HCT116 (cell line): ENCODE results near the gene SNPH.

Source experiments
- CEBPB ChIP-seq: IDR thresholded peaks from 2 replicates; pipeline ENCODE4 v1.6.1; 2012; ENCODE audit warnings: low read depth
- JUND ChIP-seq: IDR thresholded peaks from 2 replicates; pipeline ENCODE4 v1.6.1; 2012
- SP1 ChIP-seq: IDR thresholded peaks from 2 replicates; pipeline ENCODE4 v1.6.1; 2012; ENCODE audit warnings: low read depth
- TF ChIP-seq, protein P1 (sequence below), 3 experiments: fragments of 200-600 bp in 1 of 3; sonication (generic) in 1 of 3; IDR thresholded peaks in 2 of 3; conservative IDR thresholded peaks in 1 of 3; 2 replicates each; pipeline ENCODE4 v1.5.1; 2012 to 2017; ENCODE audit warnings: low read depth in 2 of 3, low read length in 2 of 3, antibody characterized with exemption in 1 of 3, borderline replicate concordance in 1 of 3, control low read depth in 1 of 3, mild to moderate bottlenecking in 1 of 3, mixed read lengths in 1 of 3, mixed run types in 1 of 3, moderate library complexity in 1 of 3; ENCODE audit not compliant: insufficient read depth in 1 of 3
- TF ChIP-seq, protein P2 (sequence below): IDR thresholded peaks from 2 replicates; pipeline ENCODE4 v1.6.1; 2012

DNA sequence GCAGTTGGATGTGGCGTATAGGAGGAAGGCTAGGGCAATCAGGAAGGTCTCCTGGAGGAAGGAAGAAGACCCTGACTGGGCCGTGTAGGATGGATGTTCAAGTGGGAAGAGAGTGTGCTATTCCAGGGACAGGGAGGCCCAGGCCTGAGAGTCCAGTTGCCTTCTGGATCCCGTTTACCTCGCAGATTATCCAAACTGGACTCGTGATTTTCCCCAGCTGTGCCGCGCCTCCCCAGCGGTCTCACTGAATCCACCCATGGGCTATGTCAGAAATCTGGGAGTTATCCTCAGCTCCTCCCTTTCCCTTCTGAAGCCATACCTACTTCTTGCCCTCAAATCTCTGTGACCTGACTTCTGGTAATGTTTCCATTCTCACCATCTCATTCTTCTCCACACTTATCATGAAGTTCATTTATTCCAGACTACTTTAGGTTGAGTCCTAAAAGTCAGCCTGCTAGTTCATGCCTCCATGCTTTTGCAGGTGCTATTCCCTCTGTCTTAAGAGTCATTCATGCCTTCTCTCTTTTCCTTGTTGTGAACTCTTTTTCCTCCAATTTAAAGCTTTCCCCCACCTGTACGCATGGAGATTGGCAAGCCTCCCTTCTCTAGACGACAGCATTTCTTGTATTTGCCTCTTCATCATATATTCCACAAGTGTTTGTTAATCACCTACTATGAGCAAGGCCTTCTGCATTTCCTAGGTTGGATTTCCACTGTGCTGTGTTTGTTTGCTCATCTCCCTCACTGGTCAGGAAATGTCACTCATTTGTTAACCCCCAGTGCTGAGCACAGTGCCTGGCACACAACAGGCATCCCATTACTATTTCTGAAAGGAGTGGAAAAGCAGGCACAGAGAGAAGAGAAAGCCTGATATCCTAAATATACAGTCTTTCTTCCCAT lies 60.2 kb downstream of the SNPH start:
- no peak for TF ChIP-seq SP1
- no peak for TF ChIP-seq CEBPB
- TF ChIP-seq, protein P1, sequence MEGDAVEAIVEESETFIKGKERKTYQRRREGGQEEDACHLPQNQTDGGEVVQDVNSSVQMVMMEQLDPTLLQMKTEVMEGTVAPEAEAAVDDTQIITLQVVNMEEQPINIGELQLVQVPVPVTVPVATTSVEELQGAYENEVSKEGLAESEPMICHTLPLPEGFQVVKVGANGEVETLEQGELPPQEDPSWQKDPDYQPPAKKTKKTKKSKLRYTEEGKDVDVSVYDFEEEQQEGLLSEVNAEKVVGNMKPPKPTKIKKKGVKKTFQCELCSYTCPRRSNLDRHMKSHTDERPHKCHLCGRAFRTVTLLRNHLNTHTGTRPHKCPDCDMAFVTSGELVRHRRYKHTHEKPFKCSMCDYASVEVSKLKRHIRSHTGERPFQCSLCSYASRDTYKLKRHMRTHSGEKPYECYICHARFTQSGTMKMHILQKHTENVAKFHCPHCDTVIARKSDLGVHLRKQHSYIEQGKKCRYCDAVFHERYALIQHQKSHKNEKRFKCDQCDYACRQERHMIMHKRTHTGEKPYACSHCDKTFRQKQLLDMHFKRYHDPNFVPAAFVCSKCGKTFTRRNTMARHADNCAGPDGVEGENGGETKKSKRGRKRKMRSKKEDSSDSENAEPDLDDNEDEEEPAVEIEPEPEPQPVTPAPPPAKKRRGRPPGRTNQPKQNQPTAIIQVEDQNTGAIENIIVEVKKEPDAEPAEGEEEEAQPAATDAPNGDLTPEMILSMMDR (IDR thresholded peaks at IDR 0.05 in 2 of 3, conservative IDR thresholded peaks at IDR 0.05 in 1 of 3; ENCODE audit: borderline replicate concordance in 1 of 3, insufficient read depth in 1 of 3, low read depth in 2 of 3, low read length in 2 of 3) = no peak
- no peak for TF ChIP-seq JUND
- TF ChIP-seq, protein P2, sequence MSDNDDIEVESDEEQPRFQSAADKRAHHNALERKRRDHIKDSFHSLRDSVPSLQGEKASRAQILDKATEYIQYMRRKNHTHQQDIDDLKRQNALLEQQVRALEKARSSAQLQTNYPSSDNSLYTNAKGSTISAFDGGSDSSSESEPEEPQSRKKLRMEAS = no peak
